ENCODE results near the gene POLR2H. TPM values are rescaled to one million over a fixed set of nuclear protein-coding genes. Genes with fewer than 3 reads are reported as not detected.

POLR2H gene
- polyA plus RNA-seq, 1 experiment, result 72.0 TPM

GRCh38 chr3:184373422-184373821, 11.9 kb downstream of the POLR2H start:
- no peak overlapping the region for H3K4me3 ChIP-seq (ENCODE audit: low read depth, low read length)
- H3K36me3 ChIP-seq (ENCODE audit: control insufficient read depth, insufficient read depth, low read length), result no peaks in the 10 kb centered on the region
- peaks cover 2% of the 10 kb centered on the region for H3K27me3 ChIP-seq (ENCODE audit: control insufficient read depth, insufficient read depth, low read length)
- DNase-seq (ENCODE audit: low read depth), result no peak
- no peak for TF ChIP-seq CTCF (IDR thresholded peaks at IDR 0.05; ENCODE audit: insufficient read depth, low read depth, low read length)
- POLR2A ChIA-PET, result interaction anchor here (0.5 kb wide), 1 partner anchor 12 kb away, joined by 5 read pairs; no protein-coding TSS in a partner anchor
- CTCF ChIA-PET, result interaction anchor here (1.0 to 10.3 kb wide), 10 partner anchors 10 to 169 kb away, joined by 3 to 195 read pairs (median 13); partner anchors contain the start of gene FAM131A

- CTCF ChIA-PET, result interaction anchor here (0.7 to 10.3 kb wide), 6 partner anchors 42 to 472 kb away, joined by 3 to 195 read pairs (median 3); no protein-coding TSS in a partner anchor
- DNase-seq (ENCODE audit: low read depth), result no peak
- Histone ChIP-seq H3K27me3 (ENCODE audit: control insufficient read depth, insufficient read depth, low read length) (peaks cover 9% of the 10 kb centered on the region), H3K4me3 (ENCODE audit: low read depth, low read length) (no peak overlapping the region), H3K36me3 (ENCODE audit: control insufficient read depth, insufficient read depth, low read length) (no peaks in the 10 kb centered on the region)
- POLR2A ChIA-PET, result no interaction called here
- TF ChIP-seq CTCF (IDR thresholded peaks at IDR 0.05; ENCODE audit: insufficient read depth, low read depth, low read length), result no peak
Measured at GRCh38 chr3:184375747-184376461, 14.4 kb downstream of the POLR2H start.

GRCh38 chr3:184377374-184377773, 15.9 kb downstream of the POLR2H start:
- TF ChIP-seq CTCF (IDR thresholded peaks at IDR 0.05; ENCODE audit: insufficient read depth, low read depth, low read length), result no peak
- POLR2A ChIA-PET, result no interaction called here
- DNase-seq (ENCODE audit: low read depth), result no peak
- Histone ChIP-seq H3K4me3 (ENCODE audit: low read depth, low read length) (no peak overlapping the region), H3K36me3 (ENCODE audit: control insufficient read depth, insufficient read depth, low read length) (no peaks in the 10 kb centered on the region), H3K27me3 (ENCODE audit: control insufficient read depth, insufficient read depth, low read length) (peaks cover 19% of the 10 kb centered on the region)
- CTCF ChIA-PET, result interaction anchor here (0.9 to 1.5 kb wide), 4 partner anchors 12 to 396 kb away, joined by 3 to 6 read pairs (median 3); no protein-coding TSS in a partner anchor

GRCh38 chr3:184377882-184378445, 16.5 kb downstream of the POLR2H start, which contains the start of gene THPO:
Gene THPO (minus strand): TSS chr3:184378207. CDS start chr3:184376259, 1,948 bp downstream.
- ChIA-PET POLR2A (no interaction called here), CTCF (interaction anchor here (0.8 to 1.5 kb wide), 5 partner anchors 8 to 136 kb away, joined by 3 to 6 read pairs (median 3); no protein-coding TSS in a partner anchor)
- H3K36me3 ChIP-seq (ENCODE audit: control insufficient read depth, insufficient read depth, low read length), result no peaks in the 10 kb centered on the region
- no peak within 1 kb of the TSS for H3K4me3 ChIP-seq (ENCODE audit: low read depth, low read length)
- DNase-seq (ENCODE audit: low read depth), result no peak
- no peak for TF ChIP-seq CTCF (IDR thresholded peaks at IDR 0.05; ENCODE audit: insufficient read depth, low read depth, low read length)
- peaks cover 19% of the 10 kb centered on the region for H3K27me3 ChIP-seq (ENCODE audit: control insufficient read depth, insufficient read depth, low read length)
